Tibial artery (tissue), 4 donors: ENCODE results near the gene GLYATL3.

Source experiments
- DNase-seq, 2 donors: peaks; one replicate each; pipeline ENCODE4 v3.0.0-alpha.2; 2019
- H3K27ac ChIP-seq, 2 donors: fragments of 200-600 bp; sonication (generic) in 1 of 2; 1 replicate in 1 of 2; 2 replicates in 1 of 2; pipeline ENCODE4 v1.5.1; 2018 to 2019; ENCODE audit warnings: mild to moderate bottlenecking in 1 of 2
- H3K27me3 ChIP-seq, 2 donors: fragments of 200-600 bp; sonication (generic) in 1 of 2; one replicate each; pipeline versions ENCODE4 v1.5.1 to v1.6.0; 2016 to 2019
- H3K36me3 ChIP-seq, 3 donors: fragments of 200-600 bp; sonication (generic) in 2 of 3; one replicate each; pipeline ENCODE4 v1.5.1; 2016 to 2019; ENCODE audit warnings: mild to moderate bottlenecking in 2 of 3
- H3K4me1 ChIP-seq, 4 donors: fragments of 200-600 bp; sonication (generic) in 2 of 4; 1 replicate in 3 of 4; 2 replicates in 1 of 4; pipeline ENCODE4 v1.5.1; 2016 to 2019
- H3K4me3 ChIP-seq, 2 donors: fragments of 200-600 bp; sonication (generic) in 1 of 2; 1 replicate in 1 of 2; 2 replicates in 1 of 2; pipeline ENCODE4 v1.5.1; 2018 to 2019; ENCODE audit warnings: mild to moderate bottlenecking in 2 of 2
- H3K9me3 ChIP-seq, 3 donors: fragments of 200-600 bp; sonication (generic) in 1 of 3; one replicate each; pipeline ENCODE4 v1.5.1; 2016 to 2019
- CTCF ChIP-seq, 2 experiments: fragments of 200-600 bp in 1 of 2; fragments of 450-650 bp in 1 of 2; IDR thresholded peaks; one replicate each; pipeline ENCODE4 v1.5.1; 2017 to 2019; ENCODE audit warnings: antibody characterized with exemption in 2 of 2, mild to moderate bottlenecking in 1 of 2, moderate library complexity in 1 of 2
- intact Hi-C: fragments of 100-400 bp; cut with DNase I; formaldehyde crosslinking; loops from one replicate; pipeline ENCODE4 v1.15.0; 2023; ENCODE audit warnings: low total_unique reads

The GLYATL3 gene

DNA sequence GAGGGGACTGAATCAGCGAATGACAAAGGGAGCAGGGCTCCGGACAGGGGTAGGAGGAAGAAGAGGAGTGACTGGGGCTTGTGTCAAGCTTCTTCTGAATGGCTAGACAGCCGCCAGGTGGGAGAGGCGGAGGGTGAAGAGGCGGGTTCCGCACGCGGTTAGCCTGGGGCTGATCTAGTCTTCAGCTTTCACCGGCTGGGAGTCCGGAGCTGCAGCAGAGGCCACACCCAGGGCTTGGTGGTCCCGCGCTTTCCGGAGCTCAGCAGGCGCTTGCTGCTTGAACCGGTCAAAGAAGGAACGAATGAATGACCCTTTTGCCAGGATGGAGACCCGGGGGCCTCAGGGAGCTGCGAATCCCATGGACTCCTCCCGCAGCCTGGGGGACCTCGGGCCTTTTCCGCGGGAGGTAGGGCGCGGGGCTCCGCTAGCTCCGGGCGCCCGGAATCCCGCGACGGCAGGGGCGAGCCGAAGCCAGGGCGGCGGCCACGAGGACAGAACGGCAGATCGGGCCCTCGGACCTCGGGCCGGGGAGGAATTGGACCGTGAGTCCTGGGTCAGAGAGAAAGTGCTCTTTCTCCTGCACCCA, 50.9 kb downstream of the GLYATL3 start, which contains the start of gene C6orf141:
Gene C6orf141, plus strand, starts transcription at position 177 of the 586 bp plus-strand sequence. Its CDS starts 125 bp downstream, at position 302.
- Histone ChIP-seq H3K4me1 (peaks cover 0 to 23% (median 15%) of the 10 kb centered on the region in 4 donors), H3K27me3 (peaks cover 0 to 29% of the 10 kb centered on the region in 2 donors), H3K36me3 (no peaks in the 10 kb centered on the region), H3K27ac (no peak within 1 kb of the TSS), H3K4me3 (peak within 1 kb of the TSS; percentile 33 to 49), H3K9me3 (no peaks in the 10 kb centered on the region)
- no peak for DNase-seq
- intact Hi-C loops: no loop called here
- TF ChIP-seq CTCF (IDR thresholded peaks at IDR 0.05): no peak

DNA sequence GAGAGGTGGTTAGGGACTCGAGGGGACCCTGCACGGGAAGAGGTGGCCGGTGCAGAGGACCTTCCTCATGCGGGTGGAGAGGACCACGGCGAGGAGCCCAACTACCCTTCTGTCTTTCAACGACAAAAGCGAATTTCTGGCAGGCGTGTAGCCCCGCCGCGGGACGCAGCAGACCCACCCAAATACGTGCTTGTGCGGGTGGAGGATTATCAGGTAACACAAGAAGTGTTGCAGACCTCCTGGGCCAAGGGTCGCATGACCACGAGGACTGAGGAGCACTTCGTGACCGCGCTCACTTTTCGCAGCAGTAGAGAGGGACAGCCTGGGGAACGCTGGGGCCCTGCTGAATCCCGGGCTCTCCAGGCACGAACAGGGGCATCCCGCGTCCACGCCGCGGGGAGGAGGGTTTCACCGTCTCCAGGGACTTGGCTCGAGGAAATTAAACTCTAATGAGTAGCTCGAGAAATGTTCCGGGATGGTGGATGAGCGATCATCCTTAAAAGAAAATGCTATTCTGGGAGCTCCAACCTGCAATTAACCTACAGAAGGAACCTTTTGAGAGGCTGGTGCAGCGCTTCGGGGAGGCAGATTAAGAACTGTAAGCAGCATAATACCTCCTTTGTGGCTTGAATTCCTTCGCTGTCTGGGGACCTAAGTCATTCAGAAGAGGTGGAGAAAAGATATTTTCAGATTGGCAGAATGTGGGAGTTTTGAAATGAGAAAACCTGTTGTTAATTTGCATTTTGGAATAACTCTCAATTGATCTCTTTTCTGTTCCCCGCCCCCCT, 51.5 kb downstream of the GLYATL3 start:
- Histone ChIP-seq H3K36me3 (no peaks in the 10 kb centered on the region), H3K4me1 (peaks cover 0 to 23% (median 15%) of the 10 kb centered on the region in 4 donors), H3K9me3 (no peaks in the 10 kb centered on the region), H3K27me3 (peaks cover 0 to 29% of the 10 kb centered on the region in 2 donors), H3K4me3 (peak overlapping the region; percentile 33 to 49), H3K27ac (no peak overlapping the region)
- no peak for TF ChIP-seq CTCF (IDR thresholded peaks at IDR 0.05)
- intact Hi-C loops: no loop called here
- peak in 1 of 2 donors; percentile 65 for DNase-seq

GRCh38 chr6:49551866-49552129, 52.1 kb downstream of the GLYATL3 start:
- no peak for DNase-seq
- H3K27ac ChIP-seq: no peak overlapping the region
- no peaks in the 10 kb centered on the region for H3K9me3 ChIP-seq
- peak overlapping the region; percentile 33 to 49 for H3K4me3 ChIP-seq
- peaks cover 0 to 23% (median 15%) of the 10 kb centered on the region in 4 donors for H3K4me1 ChIP-seq
- no peak for TF ChIP-seq CTCF (IDR thresholded peaks at IDR 0.05)
- H3K27me3 ChIP-seq: peaks cover 0 to 29% of the 10 kb centered on the region in 2 donors
- no peaks in the 10 kb centered on the region for H3K36me3 ChIP-seq
- intact Hi-C loops: no loop called here

- Histone ChIP-seq H3K4me3 (no peak overlapping the region), H3K27ac (no peak overlapping the region), H3K27me3 (peaks cover 0 to 29% of the 10 kb centered on the region in 2 donors), H3K4me1 (peaks cover 0 to 23% (median 15%) of the 10 kb centered on the region in 4 donors), H3K36me3 (no peaks in the 10 kb centered on the region), H3K9me3 (no peaks in the 10 kb centered on the region)
- TF ChIP-seq CTCF (IDR thresholded peaks at IDR 0.05): no peak
- DNase-seq: no peak
- intact Hi-C loops: no loop called here
Measured at GRCh38 chr6:49552596-49552995, 52.9 kb downstream of the GLYATL3 start.

- Histone ChIP-seq H3K4me1 (peaks cover 0 to 23% (median 15%) of the 10 kb centered on the region in 4 donors), H3K27ac (no peak overlapping the region), H3K36me3 (no peaks in the 10 kb centered on the region), H3K9me3 (no peaks in the 10 kb centered on the region), H3K4me3 (no peak overlapping the region), H3K27me3 (peaks cover 0 to 29% of the 10 kb centered on the region in 2 donors)
- DNase-seq: no peak
- intact Hi-C loops: no loop called here
- TF ChIP-seq CTCF (IDR thresholded peaks at IDR 0.05): no peak
Measured at GRCh38 chr6:49553384-49553783, 53.7 kb downstream of the GLYATL3 start.
